Neural progenitor cell (in vitro differentiated cells): ENCODE results near the gene PODXL2. TPM values are rescaled to one million over a fixed set of nuclear protein-coding genes. Genes with fewer than 3 reads are reported as not detected.
"Not testable (repeated sequence)": the region's sequence is repeated elsewhere in the genome, so short reads cannot be mapped to it uniquely, and the experiment has no call there.

ENCODE experiments used
- DNase-seq: peaks from one replicate; pipeline ENCODE4 v3.0.0-alpha.2; 2016; ENCODE audit warnings: low spot score
- H2AFZ ChIP-seq: fragments of 200-600 bp; sonication (generic); replicated peaks from 2 replicates; pipeline ENCODE4 v1.6.1; 2016; ENCODE audit warnings: antibody characterized with exemption
- H3F3A ChIP-seq: fragments of 200-600 bp; sonication (generic); 2 replicates; pipeline ENCODE4 v1.6.1; 2016; ENCODE audit warnings: antibody characterized with exemption, low read depth
- H3K27ac ChIP-seq: fragments of 200-600 bp; sonication (generic); 2 replicates; pipeline ENCODE4 v1.5.1; 2016; ENCODE audit warnings: mild to moderate bottlenecking
- H3K27me3 ChIP-seq: fragments of 200-600 bp; sonication (generic); 2 replicates; pipeline ENCODE4 v1.6.1; 2016; ENCODE audit warnings: mild to moderate bottlenecking, moderate library complexity
- H3K36me3 ChIP-seq: fragments of 200-600 bp; sonication (generic); 2 replicates; pipeline ENCODE4 v1.5.1; 2016
- H3K4me1 ChIP-seq: fragments of 200-600 bp; sonication (generic); 2 replicates; pipeline ENCODE4 v1.6.1; 2016; ENCODE audit warnings: mixed run types
- H3K4me2 ChIP-seq: fragments of 200-600 bp; sonication (generic); 2 replicates; pipeline ENCODE4 v1.6.1; 2016
- H3K4me3 ChIP-seq: fragments of 200-600 bp; sonication (generic); 2 replicates; pipeline ENCODE4 v1.5.1; 2016
- H3K79me2 ChIP-seq: fragments of 200-600 bp; sonication (generic); 2 replicates; pipeline ENCODE4 v1.6.1; 2016; ENCODE audit warnings: low read depth
- H3K9ac ChIP-seq: fragments of 200-600 bp; sonication (generic); 2 replicates; pipeline ENCODE4 v1.6.1; 2016
- H3K9me3 ChIP-seq: fragments of 200-600 bp; sonication (generic); 2 replicates; pipeline ENCODE4 v1.5.1; 2016; ENCODE audit warnings: low read depth
- H4K20me1 ChIP-seq: fragments of 200-600 bp; sonication (generic); 2 replicates; pipeline ENCODE4 v1.6.1; 2016; ENCODE audit warnings: low read depth
- H3K27ac Mint-ChIP-seq: 3 replicates; pipeline ENCODE4 v1.8.0; 2021; ENCODE audit warnings: mixed read lengths
- H3K27me3 Mint-ChIP-seq: 2 replicates; pipeline ENCODE4 v1.8.0; 2022; ENCODE audit warnings: low read depth, mild to moderate bottlenecking, inconsistent platforms, moderate library complexity, mixed read lengths; ENCODE audit not compliant: insufficient read depth
- H3K36me3 Mint-ChIP-seq: 3 replicates; pipeline ENCODE4 v1.8.0; 2021; ENCODE audit warnings: mixed read lengths
- H3K4me1 Mint-ChIP-seq: 3 replicates; pipeline ENCODE4 v1.8.0; 2021; ENCODE audit warnings: mixed read lengths
- H3K4me3 Mint-ChIP-seq: 3 replicates; pipeline ENCODE4 v1.8.0; 2021; ENCODE audit warnings: mild to moderate bottlenecking, moderate library complexity, mixed read lengths
- H3K9me3 Mint-ChIP-seq: 3 replicates; pipeline ENCODE4 v1.8.0; 2020; ENCODE audit warnings: mixed read lengths
- CTCF ChIP-seq: fragments of 200-600 bp; sonication (generic); IDR thresholded peaks from 2 replicates; pipeline ENCODE4 v1.5.1; 2017; ENCODE audit warnings: antibody characterized with exemption, mild to moderate bottlenecking
- EZH2 ChIP-seq: fragments of 200-600 bp; sonication (generic); IDR thresholded peaks from 2 replicates; pipeline ENCODE4 v1.6.1; 2017; ENCODE audit warnings: antibody characterized with exemption, mild to moderate bottlenecking, moderate library complexity
- EZH2phosphoT487 ChIP-seq: fragments of 200-600 bp; sonication (generic); IDR thresholded peaks from 2 replicates; pipeline ENCODE4 v1.6.1; 2017; ENCODE audit warnings: antibody characterized with exemption
- total RNA-seq: library from RNA; depleted of rRNA; stranded (reverse); fragments of >200 nt; gene quantifications from 2 replicates; pipeline ENCODE4 v1.2.3, GENCODE V29; 2015; ENCODE audit warnings: low replicate concordance

The PODXL2 gene
- total RNA-seq, 1 donor from 2014 or later, result 18.4 TPM

DNA sequence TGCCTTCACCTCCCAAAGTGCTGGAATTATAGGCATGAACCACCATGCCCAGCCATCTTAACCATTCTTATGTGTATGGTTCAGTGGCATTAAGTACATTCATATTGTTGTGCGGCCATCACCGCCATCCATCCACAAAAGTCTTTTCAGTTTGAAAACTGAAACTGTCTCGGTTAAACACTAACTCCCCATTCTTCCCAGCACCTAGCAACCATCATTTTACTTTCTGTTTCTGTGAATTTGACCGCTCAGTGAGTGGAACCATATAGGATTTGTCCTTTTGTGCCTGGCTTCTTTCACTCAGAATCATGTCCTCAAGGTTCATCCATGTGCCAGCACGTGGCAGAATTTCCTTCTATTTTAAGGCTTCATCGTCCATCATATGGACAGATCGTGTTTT lies 24.9 kb upstream of the PODXL2 start:
- H3K79me2 ChIP-seq, result peaks cover 62% of the 10 kb centered on the region
- Mint-ChIP-seq H3K27me3 (peaks cover 4% of the 10 kb centered on the region), H3K36me3 (peaks cover 52% of the 10 kb centered on the region), H3K4me1 (peaks cover 30% of the 10 kb centered on the region), H3K4me3 (no peak overlapping the region), H3K9me3 (no peaks in the 10 kb centered on the region), H3K27ac (no peak overlapping the region)
- TF ChIP-seq EZH2, result no peak
- TF ChIP-seq EZH2phosphoT487, result no peak
- no peak for TF ChIP-seq CTCF
- no peak overlapping the region for H3K9ac ChIP-seq
- no peaks in the 10 kb centered on the region for H3K9me3 ChIP-seq
- no peak overlapping the region for H3K4me3 ChIP-seq
- H2AFZ ChIP-seq, result no peak overlapping the region
- peaks cover 67% of the 10 kb centered on the region for H4K20me1 ChIP-seq
- H3K27me3 ChIP-seq, result no peaks in the 10 kb centered on the region
- no peak for DNase-seq
- H3K4me2 ChIP-seq, result no peak overlapping the region
- H3K4me1 ChIP-seq, result peaks cover 25% of the 10 kb centered on the region
- peaks cover 8% of the 10 kb centered on the region for H3K36me3 ChIP-seq
- no peaks in the 10 kb centered on the region for H3F3A ChIP-seq
- H3K27ac ChIP-seq, result no peak overlapping the region

- H3K36me3 ChIP-seq, result peaks cover 8% of the 10 kb centered on the region
- H3K4me1 Mint-ChIP-seq, result peaks cover 24% of the 10 kb centered on the region
- H3K9ac ChIP-seq, result no peak overlapping the region
- TF ChIP-seq CTCF (no peak), EZH2 (no peak), EZH2phosphoT487 (no peak)
- H3K27me3 Mint-ChIP-seq, result peaks cover 4% of the 10 kb centered on the region
- H3K4me3 Mint-ChIP-seq, result no peak overlapping the region
- H3K27ac ChIP-seq, result no peak overlapping the region
- H3K36me3 Mint-ChIP-seq, result peaks cover 51% of the 10 kb centered on the region
- no peaks in the 10 kb centered on the region for H3K9me3 Mint-ChIP-seq
- H3K9me3 ChIP-seq, result no peaks in the 10 kb centered on the region
- H3K4me2 ChIP-seq, result no peak overlapping the region
- no peak overlapping the region for H2AFZ ChIP-seq
- DNase-seq, result no peak
- H3F3A ChIP-seq, result no peaks in the 10 kb centered on the region
- no peak overlapping the region for H3K27ac Mint-ChIP-seq
- no peak overlapping the region for H3K4me3 ChIP-seq
- H3K4me1 ChIP-seq, result peaks cover 19% of the 10 kb centered on the region
- peaks cover 71% of the 10 kb centered on the region for H4K20me1 ChIP-seq
- H3K27me3 ChIP-seq, result no peaks in the 10 kb centered on the region
- peaks cover 60% of the 10 kb centered on the region for H3K79me2 ChIP-seq
Observed at GRCh38 chr3:127604546-127605165, 24.3 kb upstream of the PODXL2 start.

GRCh38 chr3:127605547-127605946 lies 23.4 kb upstream of the PODXL2 start:
- H3K4me3 ChIP-seq, H3K36me3 ChIP-seq, H2AFZ ChIP-seq, H3K9ac ChIP-seq, H3K27me3 Mint-ChIP-seq, H3K9me3 ChIP-seq, H3K27ac ChIP-seq, H3F3A ChIP-seq, H3K27me3 ChIP-seq, DNase-seq, H3K27ac Mint-ChIP-seq, H3K9me3 Mint-ChIP-seq, H3K4me2 ChIP-seq, H3K4me3 Mint-ChIP-seq: not testable (repeated sequence)
- Mint-ChIP-seq H3K4me1 (peaks cover 19% of the 10 kb centered on the region), H3K36me3 (peaks cover 56% of the 10 kb centered on the region)
- Histone ChIP-seq H3K4me1 (peaks cover 10% of the 10 kb centered on the region), H4K20me1 (peaks cover 79% of the 10 kb centered on the region), H3K79me2 (peaks cover 58% of the 10 kb centered on the region)

DNA sequence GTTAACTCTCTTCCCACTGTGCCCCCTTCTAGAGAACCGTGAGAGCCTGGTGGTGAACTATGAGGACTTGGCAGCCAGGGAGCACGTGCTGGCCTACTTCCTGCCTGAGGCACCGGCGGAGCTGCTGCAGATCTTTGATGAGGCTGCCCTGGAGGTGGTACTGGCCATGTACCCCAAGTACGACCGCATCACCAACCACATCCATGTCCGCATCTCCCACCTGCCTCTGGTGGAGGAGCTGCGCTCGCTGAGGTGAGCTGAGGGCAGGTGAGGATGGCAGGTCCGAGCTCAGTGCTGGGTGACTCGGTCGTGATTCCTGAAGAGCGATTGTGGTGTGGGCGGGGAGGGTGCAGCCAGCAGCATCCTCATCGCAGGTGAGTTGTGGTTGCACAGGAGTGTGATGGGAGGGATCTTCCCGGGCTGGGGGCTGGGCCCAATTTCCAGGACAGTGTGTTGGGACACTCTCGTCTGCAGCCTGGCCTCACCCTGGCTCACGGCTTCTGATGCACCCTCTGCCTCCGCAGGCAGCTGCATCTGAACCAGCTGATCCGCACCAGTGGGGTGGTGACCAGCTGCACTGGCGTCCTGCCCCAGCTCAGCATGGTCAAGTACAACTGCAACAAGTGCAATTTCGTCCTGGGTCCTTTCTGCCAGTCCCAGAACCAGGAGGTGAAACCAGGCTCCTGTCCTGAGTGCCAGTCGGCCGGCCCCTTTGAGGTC lies 22.7 kb upstream of the PODXL2 start:
- H3K4me1 ChIP-seq, result peaks cover 3% of the 10 kb centered on the region
- no peak overlapping the region for H3K27ac Mint-ChIP-seq
- no peaks in the 10 kb centered on the region for H3K9me3 Mint-ChIP-seq
- no peak overlapping the region for H3K4me3 ChIP-seq
- no peaks in the 10 kb centered on the region for H3K27me3 ChIP-seq
- peaks cover 57% of the 10 kb centered on the region for H3K79me2 ChIP-seq
- H3K9me3 ChIP-seq, result no peaks in the 10 kb centered on the region
- DNase-seq, result no peak
- TF ChIP-seq EZH2 (no peak), CTCF (no peak), EZH2phosphoT487 (no peak)
- H4K20me1 ChIP-seq, result peaks cover 82% of the 10 kb centered on the region
- no peak overlapping the region for H2AFZ ChIP-seq
- H3K36me3 Mint-ChIP-seq, result peaks cover 57% of the 10 kb centered on the region
- no peak overlapping the region for H3K9ac ChIP-seq
- H3K36me3 ChIP-seq, result peaks cover 1% of the 10 kb centered on the region
- peaks cover 4% of the 10 kb centered on the region for H3K27me3 Mint-ChIP-seq
- no peaks in the 10 kb centered on the region for H3F3A ChIP-seq
- no peak overlapping the region for H3K4me2 ChIP-seq
- H3K4me3 Mint-ChIP-seq, result no peak overlapping the region
- H3K4me1 Mint-ChIP-seq, result peaks cover 12% of the 10 kb centered on the region
- no peak overlapping the region for H3K27ac ChIP-seq
